Astrocyte (in vitro differentiated cells and primary cell): Measurements from ENCODE around the gene RAB40B. TPM values are rescaled to one million over a fixed set of nuclear protein-coding genes. Genes with fewer than 3 reads are reported as not detected.

Experiments used
- DNase-seq: peaks from one replicate; pipeline ENCODE4 v3.0.0-alpha.2; 2010; ENCODE audit warnings: low read depth
- FAIRE-seq: peaks from 2 replicates; lab custom pipeline; 2011; peaks lifted over from hg19 to GRCh38; lab: Jason Lieb, UNC
- H2AFZ ChIP-seq: 2 replicates; pipeline ENCODE4 v1.6.0; 2012; ENCODE audit warnings: low read depth, low read length, inconsistent platforms
- H3K27ac ChIP-seq: 2 replicates; pipeline ENCODE4 v1.5.1; 2011; ENCODE audit warnings: low read depth, low read length, inconsistent platforms
- H3K27me3 ChIP-seq: 2 replicates; pipeline ENCODE4 v1.6.0; 2011; ENCODE audit warnings: low read length, inconsistent platforms; ENCODE audit not compliant: insufficient read depth
- H3K36me3 ChIP-seq: 2 replicates; pipeline ENCODE4 v1.5.1; 2011; ENCODE audit warnings: low read length, inconsistent platforms; ENCODE audit not compliant: insufficient read depth
- H3K4me1 ChIP-seq: 2 replicates; pipeline ENCODE4 v1.5.1; 2011; ENCODE audit warnings: low read length, inconsistent platforms; ENCODE audit not compliant: insufficient read depth
- H3K4me2 ChIP-seq: 2 replicates; pipeline ENCODE4 v1.6.0; 2012; ENCODE audit warnings: low read length, inconsistent platforms
- H3K4me3 ChIP-seq: 2 replicates; pipeline ENCODE4 v1.5.1; 2011; ENCODE audit warnings: low read depth, mild to moderate bottlenecking, low read length, inconsistent platforms; ENCODE audit not compliant: insufficient read depth
- H3K79me2 ChIP-seq: 2 replicates; pipeline ENCODE4 v1.6.0; 2012; ENCODE audit warnings: mild to moderate bottlenecking, low read length, inconsistent platforms; ENCODE audit not compliant: insufficient read depth
- H3K9ac ChIP-seq: 2 replicates; pipeline ENCODE4 v1.6.0; 2012; ENCODE audit warnings: mild to moderate bottlenecking, low read length, inconsistent platforms
- H3K9me3 ChIP-seq: 2 replicates; pipeline ENCODE4 v1.5.1; 2012; ENCODE audit warnings: low read depth, mild to moderate bottlenecking, low read length, inconsistent platforms; ENCODE audit not compliant: insufficient read depth
- H4K20me1 ChIP-seq: 2 replicates; pipeline ENCODE4 v1.6.0; 2012; ENCODE audit warnings: low read length, inconsistent platforms; ENCODE audit not compliant: insufficient read depth
- H3K27ac Mint-ChIP-seq: one replicate; pipeline ENCODE4 v1.8.0; 2021; ENCODE audit warnings: mild to moderate bottlenecking, mixed read lengths; ENCODE audit not compliant: unreplicated experiment
- H3K27me3 Mint-ChIP-seq: one replicate; pipeline ENCODE4 v1.8.0; 2021; ENCODE audit warnings: low read depth, mixed read lengths; ENCODE audit not compliant: unreplicated experiment
- H3K36me3 Mint-ChIP-seq: one replicate; pipeline ENCODE4 v1.8.0; 2021; ENCODE audit warnings: low read depth, mixed read lengths; ENCODE audit not compliant: unreplicated experiment
- H3K4me1 Mint-ChIP-seq: one replicate; pipeline ENCODE4 v1.8.0; 2021; ENCODE audit warnings: low read depth, mixed read lengths; ENCODE audit not compliant: unreplicated experiment
- H3K4me3 Mint-ChIP-seq: one replicate; pipeline ENCODE4 v1.8.0; 2021; ENCODE audit warnings: mild to moderate bottlenecking, moderate library complexity, mixed read lengths; ENCODE audit not compliant: unreplicated experiment
- H3K9me3 Mint-ChIP-seq: one replicate; pipeline ENCODE4 v1.8.0; 2021; ENCODE audit warnings: mild to moderate bottlenecking, mixed read lengths; ENCODE audit not compliant: unreplicated experiment
- CTCF ChIP-seq: IDR thresholded peaks from 2 replicates; pipeline ENCODE4 v1.5.1; 2011; ENCODE audit warnings: low read depth, mild to moderate bottlenecking, inconsistent platforms, low read length, moderate library complexity; ENCODE audit not compliant: insufficient read depth
- EZH2 ChIP-seq: IDR thresholded peaks from 2 replicates; pipeline ENCODE4 v1.6.1; 2012; ENCODE audit warnings: mild to moderate bottlenecking, low read length, inconsistent platforms; ENCODE audit not compliant: insufficient read depth
- total RNA-seq: library from RNA; stranded (reverse); gene quantifications from 2 replicates; pipeline ENCODE4 v1.2.1, GENCODE V29; 2021

Gene RAB40B
- total RNA-seq, 1 donor from 2014 or later: 15.8 TPM

- no peak overlapping the region for H3K9ac ChIP-seq
- H3K4me2 ChIP-seq: no peak overlapping the region
- no peak overlapping the region for H3K27ac ChIP-seq
- no peak for TF ChIP-seq EZH2
- no peaks in the 10 kb centered on the region for H3K27me3 ChIP-seq
- Mint-ChIP-seq H3K4me1 (no peaks in the 10 kb centered on the region), H3K27me3 (no peaks in the 10 kb centered on the region), H3K9me3 (peaks cover 9% of the 10 kb centered on the region), H3K36me3 (peaks cover 24% of the 10 kb centered on the region), H3K27ac (no peak overlapping the region), H3K4me3 (no peak overlapping the region)
- peaks cover 5% of the 10 kb centered on the region for H3K36me3 ChIP-seq
- no peak overlapping the region for H2AFZ ChIP-seq
- no peak for FAIRE-seq
- H3K9me3 ChIP-seq: peaks cover 12% of the 10 kb centered on the region
- peaks cover 6% of the 10 kb centered on the region for H3K4me1 ChIP-seq
- no peaks in the 10 kb centered on the region for H4K20me1 ChIP-seq
- no peaks in the 10 kb centered on the region for H3K79me2 ChIP-seq
- H3K4me3 ChIP-seq: no peak overlapping the region
- DNase-seq: no peak
Observed at GRCh38 chr17:82737967-82738877, 39.7 kb upstream of the RAB40B start.

GRCh38 chr17:82736511-82737185 lies 38.1 kb upstream of the RAB40B start:
- Histone ChIP-seq H3K27me3 (no peaks in the 10 kb centered on the region), H3K79me2 (no peaks in the 10 kb centered on the region), H3K27ac (no peak overlapping the region), H4K20me1 (no peaks in the 10 kb centered on the region), H3K9me3 (peaks cover 15% of the 10 kb centered on the region), H3K4me1 (peaks cover 6% of the 10 kb centered on the region), H3K9ac (no peak overlapping the region), H3K4me2 (peak overlapping the region; percentile 94), H3K4me3 (no peak overlapping the region), H2AFZ (no peak overlapping the region), H3K36me3 (peaks cover 5% of the 10 kb centered on the region)
- no peak for FAIRE-seq
- no peaks in the 10 kb centered on the region for H3K27me3 Mint-ChIP-seq
- peaks cover 24% of the 10 kb centered on the region for H3K36me3 Mint-ChIP-seq
- TF ChIP-seq EZH2: no peak
- no peak for TF ChIP-seq CTCF
- H3K4me1 Mint-ChIP-seq: no peaks in the 10 kb centered on the region
- H3K4me3 Mint-ChIP-seq: peak overlapping the region; percentile 74
- no peak overlapping the region for H3K27ac Mint-ChIP-seq
- DNase-seq: no peak
- H3K9me3 Mint-ChIP-seq: peaks cover 9% of the 10 kb centered on the region

- H3K9me3 Mint-ChIP-seq: no peaks in the 10 kb centered on the region
- Histone ChIP-seq H3K4me3 (peak within 1 kb of the TSS; percentile 61), H3K9me3 (peaks cover 9% of the 10 kb centered on the region), H3K27me3 (no peaks in the 10 kb centered on the region), H3K79me2 (no peaks in the 10 kb centered on the region), H4K20me1 (no peaks in the 10 kb centered on the region), H3K4me2 (peak within 1 kb of the TSS; percentile 94), H2AFZ (peak within 1 kb of the TSS; percentile 85), H3K36me3 (no peaks in the 10 kb centered on the region), H3K4me1 (peaks cover 6% of the 10 kb centered on the region), H3K9ac (peak within 1 kb of the TSS; percentile 73), H3K27ac (no peak within 1 kb of the TSS)
- peak within 1 kb of the TSS; percentile 18 for H3K27ac Mint-ChIP-seq
- no peaks in the 10 kb centered on the region for H3K27me3 Mint-ChIP-seq
- peaks cover 14% of the 10 kb centered on the region for H3K36me3 Mint-ChIP-seq
- peak; percentile 70 for DNase-seq
- peak within 1 kb of the TSS; percentile 74 for H3K4me3 Mint-ChIP-seq
- H3K4me1 Mint-ChIP-seq: no peaks in the 10 kb centered on the region
- TF ChIP-seq CTCF: no peak
- no peak for TF ChIP-seq EZH2
- FAIRE-seq: no peak
Observed at GRCh38 chr17:82734987-82735866, 36.7 kb upstream of the RAB40B start, which contains the start of gene FN3K. Gene FN3K, plus strand, starts transcription at chr17:82735615. Its CDS starts 22 bp downstream, at chr17:82735637.
